Fibroblast of villous mesenchyme (primary cell): Measurements from ENCODE around the gene STXBP4. TPM values are rescaled to one million over a fixed set of nuclear protein-coding genes. Genes with fewer than 3 reads are reported as not detected.

Experiments used
- DNase-seq: peaks from one replicate; pipeline ENCODE4 v3.0.0-alpha.2; 2010; ENCODE audit warnings: low read depth
- H3K4me3 ChIP-seq: 2 replicates; pipeline ENCODE4 v1.5.1; 2011; ENCODE audit warnings: low read depth, mild to moderate bottlenecking, low read length
- CTCF ChIP-seq: IDR thresholded peaks from 2 replicates; pipeline ENCODE4 v1.5.1; 2012; ENCODE audit warnings: low read depth, mild to moderate bottlenecking, low read length; ENCODE audit not compliant: insufficient read depth
- total RNA-seq: library from RNA; depleted of rRNA; stranded (reverse); fragments of >200 nt; gene quantifications from 2 replicates; pipeline ENCODE4 v1.2.3, GENCODE V29; 2012

The STXBP4 gene
- total RNA-seq, 1 donor = 16.8 TPM

- H3K4me3 ChIP-seq = no peak overlapping the region
- DNase-seq = no peak
- no peak for TF ChIP-seq CTCF
Measured at GRCh38 chr17:54990118-54990517, 21.6 kb downstream of the STXBP4 start.

- no peak overlapping the region for H3K4me3 ChIP-seq
- DNase-seq = no peak
- TF ChIP-seq CTCF = no peak
Measured at GRCh38 chr17:54991567-54991966, 23.0 kb downstream of the STXBP4 start.

GRCh38 chr17:54992797-54993639, 24.5 kb downstream of the STXBP4 start:
- DNase-seq = peak; percentile 59
- peak; percentile 69 for TF ChIP-seq CTCF

GRCh38 chr17:54996441-54996840, 27.9 kb downstream of the STXBP4 start:
- H3K4me3 ChIP-seq = no peak overlapping the region
- no peak for TF ChIP-seq CTCF
- DNase-seq = no peak

More at GRCh38 chr17:54992797-54993639, 24.5 kb downstream of the STXBP4 start:
- no peak overlapping the region for H3K4me3 ChIP-seq

- no peak for TF ChIP-seq CTCF
- no peak overlapping the region for H3K4me3 ChIP-seq
- DNase-seq = no peak
Measured at GRCh38 chr17:55002458-55002857, 33.9 kb downstream of the STXBP4 start.

GRCh38 chr17:55004484-55004883, 35.9 kb downstream of the STXBP4 start:
- no peak for DNase-seq
- no peak overlapping the region for H3K4me3 ChIP-seq
- no peak for TF ChIP-seq CTCF

GRCh38 chr17:55005520-55005919, 37.0 kb downstream of the STXBP4 start:
- TF ChIP-seq CTCF = peak; percentile 61
- no peak overlapping the region for H3K4me3 ChIP-seq
- peak; percentile 17 for DNase-seq
